ENCODE data around the gene GDI1.
A peak's percentile ranks its signal among the peaks of the same experiment; 100 is the strongest.

The GDI1 gene

GRCh38 chrX:154449618-154450017 lies 12.7 kb downstream of the GDI1 start:
- POLR2A ChIA-PET: no interaction called here
- Histone ChIP-seq H3K36me3 (ENCODE audit: control insufficient read depth in 4 of 4, insufficient read depth in 4 of 4, low read length in 3 of 4) (peaks cover 0 to 39% (median 10%) of the 10 kb centered on the region in 4 experiments), H3K27me3 (replicated peaks in 2 of 5; ENCODE audit: control insufficient read depth in 4 of 5, insufficient read depth in 5 of 5, low read length in 4 of 5) (peaks cover 0 to 7% (median 0%) of the 10 kb centered on the region in 5 experiments), H3K4me3 (ENCODE audit: control insufficient read depth in 1 of 7, extremely low read depth in 1 of 7, insufficient read depth in 4 of 7, low read depth in 2 of 7, low read length in 6 of 7) (no peak overlapping the region), H3K4me1 (ENCODE audit: control extremely low read depth in 1 of 4, control insufficient read depth in 4 of 4, insufficient read depth in 4 of 4, low read length in 3 of 4) (peaks cover 0 to 6% (median 3%) of the 10 kb centered on the region in 4 experiments), H3K27ac (ENCODE audit: insufficient read depth in 1 of 2, low read depth in 1 of 2, low read length in 2 of 2, poor library complexity in 1 of 2, severe bottlenecking in 2 of 2) (no peak overlapping the region), H3K9me3 (ENCODE audit: control extremely low read depth in 1 of 5, control insufficient read depth in 4 of 5, insufficient read depth in 2 of 5, low read depth in 1 of 5, low read length in 4 of 5) (no peaks in the 10 kb centered on the region)
- WGBS (ENCODE audit: insufficient coverage): 97% methylated on average over 15 of the region's 18 CpGs
- CTCF ChIA-PET: no interaction called here
- no peak for DNase-seq

DNA sequence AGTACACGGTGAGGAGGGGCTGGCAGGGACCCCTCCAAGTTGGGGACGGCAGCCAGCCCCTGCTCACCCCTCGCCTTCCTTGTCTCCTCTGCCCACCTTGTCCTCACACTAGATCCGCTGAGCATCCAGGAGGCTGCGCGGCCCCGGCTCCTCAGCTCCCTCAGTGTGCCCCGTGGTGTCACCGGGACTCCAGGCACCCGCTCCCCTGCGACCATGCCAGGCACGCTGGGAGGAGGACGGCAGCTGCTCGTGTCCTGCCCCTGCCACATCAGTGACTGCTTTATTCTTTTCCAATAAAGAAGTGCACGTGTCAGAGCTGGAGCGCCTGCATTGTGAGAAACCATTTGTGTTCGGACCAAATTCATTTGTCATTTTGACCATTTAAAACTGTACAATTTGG lies 13.4 kb downstream of the GDI1 start:
- no peak for DNase-seq
- Histone ChIP-seq H3K36me3 (ENCODE audit: control insufficient read depth in 4 of 4, insufficient read depth in 4 of 4, low read length in 3 of 4) (peaks cover 0 to 39% (median 10%) of the 10 kb centered on the region in 4 experiments), H3K27me3 (replicated peaks in 2 of 5; ENCODE audit: control insufficient read depth in 4 of 5, insufficient read depth in 5 of 5, low read length in 4 of 5) (peaks cover 0 to 7% (median 0%) of the 10 kb centered on the region in 5 experiments), H3K9me3 (ENCODE audit: control extremely low read depth in 1 of 5, control insufficient read depth in 4 of 5, insufficient read depth in 2 of 5, low read depth in 1 of 5, low read length in 4 of 5) (no peaks in the 10 kb centered on the region), H3K4me3 (ENCODE audit: control insufficient read depth in 1 of 7, extremely low read depth in 1 of 7, insufficient read depth in 4 of 7, low read depth in 2 of 7, low read length in 6 of 7) (no peak overlapping the region), H3K4me1 (ENCODE audit: control extremely low read depth in 1 of 4, control insufficient read depth in 4 of 4, insufficient read depth in 4 of 4, low read length in 3 of 4) (peaks cover 0 to under 1% (median 0%) of the 10 kb centered on the region in 4 experiments), H3K27ac (ENCODE audit: insufficient read depth in 1 of 2, low read depth in 1 of 2, low read length in 2 of 2, poor library complexity in 1 of 2, severe bottlenecking in 2 of 2) (no peak overlapping the region)
- ChIA-PET CTCF (no interaction called here), POLR2A (no interaction called here)
- WGBS (ENCODE audit: insufficient coverage): 96% methylated on average over 14 of the region's 17 CpGs

GRCh38 chrX:154452823-154453222 lies 15.9 kb downstream of the GDI1 start:
- ChIA-PET CTCF (interaction anchor here (1.5 kb wide), 1 partner anchor 34 kb away, joined by 4 read pairs; no protein-coding TSS in a partner anchor), POLR2A (no interaction called here)
- Histone ChIP-seq H3K27me3 (replicated peaks in 2 of 5; ENCODE audit: control insufficient read depth in 4 of 5, insufficient read depth in 5 of 5, low read length in 4 of 5) (peaks cover 0 to 2% (median 0%) of the 10 kb centered on the region in 5 experiments), H3K36me3 (ENCODE audit: control insufficient read depth in 4 of 4, insufficient read depth in 4 of 4, low read length in 3 of 4) (peaks cover 0 to 25% (median 8%) of the 10 kb centered on the region in 4 experiments), H3K4me3 (ENCODE audit: control insufficient read depth in 1 of 7, extremely low read depth in 1 of 7, insufficient read depth in 4 of 7, low read depth in 2 of 7, low read length in 6 of 7) (no peak overlapping the region), H3K4me1 (ENCODE audit: control extremely low read depth in 1 of 4, control insufficient read depth in 4 of 4, insufficient read depth in 4 of 4, low read length in 3 of 4) (peaks cover 0 to 2% (median 0%) of the 10 kb centered on the region in 4 experiments), H3K9me3 (ENCODE audit: control extremely low read depth in 1 of 5, control insufficient read depth in 4 of 5, insufficient read depth in 2 of 5, low read depth in 1 of 5, low read length in 4 of 5) (no peaks in the 10 kb centered on the region), H3K27ac (ENCODE audit: insufficient read depth in 1 of 2, low read depth in 1 of 2, low read length in 2 of 2, poor library complexity in 1 of 2, severe bottlenecking in 2 of 2) (no peak overlapping the region)
- 93% methylated on average over 4 of the region's 9 CpGs for WGBS (ENCODE audit: insufficient coverage)
- DNase-seq: no peak

DNA sequence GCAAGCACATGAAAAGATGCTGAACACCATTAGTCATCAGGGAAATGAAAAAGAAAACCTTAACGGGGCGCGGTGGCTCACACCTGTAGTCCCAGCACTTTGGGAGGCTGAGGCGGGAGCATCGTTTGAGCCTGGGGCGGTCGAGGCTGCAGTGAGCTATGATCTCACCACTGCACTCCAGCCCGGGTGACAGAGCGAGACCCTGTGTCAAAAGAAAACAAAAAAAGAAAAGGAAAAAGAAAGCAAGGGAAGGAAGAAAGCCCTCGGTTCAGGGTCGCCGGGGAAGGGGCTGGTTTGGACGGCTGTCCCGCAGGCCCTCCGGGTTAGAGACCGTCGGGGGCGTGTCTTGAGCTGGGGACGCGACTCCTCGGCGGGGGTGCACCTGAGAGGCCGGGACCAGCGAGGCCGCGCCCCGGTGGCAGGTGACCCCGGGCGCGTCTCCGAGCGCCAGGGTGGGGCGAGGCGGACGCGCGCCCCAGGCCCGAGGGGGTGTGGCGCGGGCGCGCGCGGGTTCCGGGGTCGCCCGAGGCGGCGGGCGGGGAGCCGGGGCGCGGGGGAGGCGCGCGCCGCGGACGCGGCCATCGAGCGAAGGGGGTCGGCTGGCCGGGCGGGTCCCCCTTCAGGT lies 20.6 kb downstream of the GDI1 start:
- no peak overlapping the region for H3K27ac ChIP-seq (ENCODE audit: insufficient read depth in 1 of 2, low read depth in 1 of 2, low read length in 2 of 2, poor library complexity in 1 of 2, severe bottlenecking in 2 of 2)
- 34% methylated on average over 62 of the region's 65 CpGs for WGBS (ENCODE audit: insufficient coverage)
- peaks cover 0 to 7% (median 2%) of the 10 kb centered on the region in 4 experiments for H3K4me1 ChIP-seq (ENCODE audit: control extremely low read depth in 1 of 4, control insufficient read depth in 4 of 4, insufficient read depth in 4 of 4, low read length in 3 of 4)
- H3K9me3 ChIP-seq (ENCODE audit: control extremely low read depth in 1 of 5, control insufficient read depth in 4 of 5, insufficient read depth in 2 of 5, low read depth in 1 of 5, low read length in 4 of 5): peaks cover 0 to 3% (median 0%) of the 10 kb centered on the region in 5 experiments
- peaks cover 0 to 7% (median 0%) of the 10 kb centered on the region in 5 experiments for H3K27me3 ChIP-seq (replicated peaks in 2 of 5; ENCODE audit: control insufficient read depth in 4 of 5, insufficient read depth in 5 of 5, low read length in 4 of 5)
- peak; percentile 16 to 50 (median 27) for DNase-seq
- peak overlapping the region; percentile 38 to 75 (median 58) for H3K4me3 ChIP-seq (ENCODE audit: control insufficient read depth in 1 of 7, extremely low read depth in 1 of 7, insufficient read depth in 4 of 7, low read depth in 2 of 7, low read length in 6 of 7)
- peaks cover 0 to 14% (median 0%) of the 10 kb centered on the region in 4 experiments for H3K36me3 ChIP-seq (ENCODE audit: control insufficient read depth in 4 of 4, insufficient read depth in 4 of 4, low read length in 3 of 4)
- CTCF ChIA-PET: no interaction called here
- POLR2A ChIA-PET: interaction anchor here (0.8 to 1.2 kb wide), 2 partner anchors 9 to 46 kb away, joined by 3 read pairs; partner anchors contain the start of gene TAFAZZIN

GRCh38 chrX:154458116-154458953 lies 21.4 kb downstream of the GDI1 start, which contains the start of gene PLXNA3:
PLXNA3 (plus strand) TSS chrX:154458281; CDS start chrX:154460184, 1,903 bp downstream.
- ChIA-PET POLR2A (interaction anchor here (1.2 to 1.3 kb wide), 2 partner anchors 10 to 69 kb away, joined by 3 read pairs; no protein-coding TSS in a partner anchor), CTCF (no interaction called here)
- 41% methylated on average over 59 of the region's 88 CpGs for WGBS (ENCODE audit: insufficient coverage)
- Histone ChIP-seq H3K27me3 (replicated peaks in 2 of 5; ENCODE audit: control insufficient read depth in 4 of 5, insufficient read depth in 5 of 5, low read length in 4 of 5) (peaks cover 0 to 5% (median 0%) of the 10 kb centered on the region in 5 experiments), H3K9me3 (ENCODE audit: control extremely low read depth in 1 of 5, control insufficient read depth in 4 of 5, insufficient read depth in 2 of 5, low read depth in 1 of 5, low read length in 4 of 5) (peaks cover 0 to 3% (median 0%) of the 10 kb centered on the region in 5 experiments), H3K4me3 (ENCODE audit: control insufficient read depth in 1 of 7, extremely low read depth in 1 of 7, insufficient read depth in 4 of 7, low read depth in 2 of 7, low read length in 6 of 7) (peak within 1 kb of the TSS; percentile 38 to 75 (median 61)), H3K36me3 (ENCODE audit: control insufficient read depth in 4 of 4, insufficient read depth in 4 of 4, low read length in 3 of 4) (peaks cover 0 to 16% (median 0%) of the 10 kb centered on the region in 4 experiments), H3K4me1 (ENCODE audit: control extremely low read depth in 1 of 4, control insufficient read depth in 4 of 4, insufficient read depth in 4 of 4, low read length in 3 of 4) (peaks cover 0 to 7% (median 2%) of the 10 kb centered on the region in 4 experiments), H3K27ac (ENCODE audit: insufficient read depth in 1 of 2, low read depth in 1 of 2, low read length in 2 of 2, poor library complexity in 1 of 2, severe bottlenecking in 2 of 2) (peak within 1 kb of the TSS in 1 of 2 experiments; percentile 1)
- DNase-seq: peak; percentile 27 to 67 (median 62)

GRCh38 chrX:154458954-154459778 lies 22.2 kb downstream of the GDI1 start:
- H3K27me3 ChIP-seq (replicated peaks in 2 of 5; ENCODE audit: control insufficient read depth in 4 of 5, insufficient read depth in 5 of 5, low read length in 4 of 5): peaks cover 0 to 5% (median 0%) of the 10 kb centered on the region in 5 experiments
- H3K4me3 ChIP-seq (ENCODE audit: control insufficient read depth in 1 of 7, extremely low read depth in 1 of 7, insufficient read depth in 4 of 7, low read depth in 2 of 7, low read length in 6 of 7): peak overlapping the region; percentile 21 to 75 (median 61)
- peaks cover 0 to 16% (median 0%) of the 10 kb centered on the region in 4 experiments for H3K36me3 ChIP-seq (ENCODE audit: control insufficient read depth in 4 of 4, insufficient read depth in 4 of 4, low read length in 3 of 4)
- no peak overlapping the region for H3K27ac ChIP-seq (ENCODE audit: insufficient read depth in 1 of 2, low read depth in 1 of 2, low read length in 2 of 2, poor library complexity in 1 of 2, severe bottlenecking in 2 of 2)
- POLR2A ChIA-PET: interaction anchor here (1.2 to 1.3 kb wide), 2 partner anchors 11 to 68 kb away, joined by 3 read pairs; no protein-coding TSS in a partner anchor
- CTCF ChIA-PET: no interaction called here
- 68% methylated on average over 11 of the region's 15 CpGs for WGBS (ENCODE audit: insufficient coverage)
- peaks cover 0 to 3% (median 0%) of the 10 kb centered on the region in 5 experiments for H3K9me3 ChIP-seq (ENCODE audit: control extremely low read depth in 1 of 5, control insufficient read depth in 4 of 5, insufficient read depth in 2 of 5, low read depth in 1 of 5, low read length in 4 of 5)
- DNase-seq: no peak
- peaks cover 0 to 7% (median 2%) of the 10 kb centered on the region in 4 experiments for H3K4me1 ChIP-seq (ENCODE audit: control extremely low read depth in 1 of 4, control insufficient read depth in 4 of 4, insufficient read depth in 4 of 4, low read length in 3 of 4)

Data from common myeloid progenitor, CD34-positive (primary cell).